Suprapubic skin (tissue), 4 donors: ENCODE results near the gene VPS50.

Experiments used
- POLR2A ChIP-seq, 2 donors: fragments of 450-650 bp; IDR thresholded peaks; one replicate each; pipeline ENCODE4 v1.6.1; 2017; ENCODE audit warnings: antibody characterized with exemption in 2 of 2, mild to moderate bottlenecking in 2 of 2, moderate library complexity in 2 of 2
- POLR2AphosphoS5 ChIP-seq, 3 donors: sonication (generic); formaldehyde crosslinking; IDR thresholded peaks; one replicate each; pipeline ENCODE4 v1.6.1; 2017; ENCODE audit warnings: antibody characterized with exemption in 3 of 3
- TF ChIP-seq, protein P1 (sequence below), 2 donors: fragments of 200-600 bp in 1 of 2; fragments of 450-650 bp in 1 of 2; sonication (generic) in 1 of 2; IDR thresholded peaks; one replicate each; pipeline ENCODE4 v1.5.1; 2016 to 2019; ENCODE audit warnings: antibody characterized with exemption in 2 of 2, mild to moderate bottlenecking in 1 of 2, moderate library complexity in 1 of 2

- TF ChIP-seq POLR2A (IDR thresholded peaks at IDR 0.05) (no peak), POLR2AphosphoS5 (IDR thresholded peaks at IDR 0.05) (no peak)
- TF ChIP-seq, protein P1, sequence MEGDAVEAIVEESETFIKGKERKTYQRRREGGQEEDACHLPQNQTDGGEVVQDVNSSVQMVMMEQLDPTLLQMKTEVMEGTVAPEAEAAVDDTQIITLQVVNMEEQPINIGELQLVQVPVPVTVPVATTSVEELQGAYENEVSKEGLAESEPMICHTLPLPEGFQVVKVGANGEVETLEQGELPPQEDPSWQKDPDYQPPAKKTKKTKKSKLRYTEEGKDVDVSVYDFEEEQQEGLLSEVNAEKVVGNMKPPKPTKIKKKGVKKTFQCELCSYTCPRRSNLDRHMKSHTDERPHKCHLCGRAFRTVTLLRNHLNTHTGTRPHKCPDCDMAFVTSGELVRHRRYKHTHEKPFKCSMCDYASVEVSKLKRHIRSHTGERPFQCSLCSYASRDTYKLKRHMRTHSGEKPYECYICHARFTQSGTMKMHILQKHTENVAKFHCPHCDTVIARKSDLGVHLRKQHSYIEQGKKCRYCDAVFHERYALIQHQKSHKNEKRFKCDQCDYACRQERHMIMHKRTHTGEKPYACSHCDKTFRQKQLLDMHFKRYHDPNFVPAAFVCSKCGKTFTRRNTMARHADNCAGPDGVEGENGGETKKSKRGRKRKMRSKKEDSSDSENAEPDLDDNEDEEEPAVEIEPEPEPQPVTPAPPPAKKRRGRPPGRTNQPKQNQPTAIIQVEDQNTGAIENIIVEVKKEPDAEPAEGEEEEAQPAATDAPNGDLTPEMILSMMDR (IDR thresholded peaks at IDR 0.05), result no peak
Observed at GRCh38 chr7:93202594-93203250, 29.4 kb upstream of the VPS50 start.
